Measurements from ENCODE around the gene GAP43.

GRCh38 chr3:115670911-115671310, 47.6 kb downstream of the GAP43 start:
- no peak for TF ChIP-seq CTCF (conservative IDR thresholded peaks at IDR 0.05; ENCODE audit: low read length)
- no peak for TF ChIP-seq EZH2phosphoT487 (IDR thresholded peaks at IDR 0.05; ENCODE audit: borderline replicate concordance)

Data from Loucy (cell line).